Hepatocyte (in vitro differentiated cells): ENCODE results near the gene ZNF334. TPM values are rescaled to one million over a fixed set of nuclear protein-coding genes. Genes with fewer than 3 reads are reported as not detected.

Experiments used
- DNase-seq: peaks from one replicate; pipeline ENCODE4 v3.0.0-alpha.2; 2016; ENCODE audit warnings: low spot score
- H2AFZ ChIP-seq: fragments of 200-600 bp; sonication (generic); 2 replicates; pipeline ENCODE4 v1.6.0; 2016; ENCODE audit warnings: antibody characterized with exemption, mild to moderate bottlenecking
- H3K27ac ChIP-seq: fragments of 200-600 bp; sonication (generic); 2 replicates; pipeline ENCODE4 v1.5.1; 2016; ENCODE audit warnings: mild to moderate bottlenecking
- H3K27me3 ChIP-seq: fragments of 200-600 bp; sonication (generic); 2 replicates; pipeline ENCODE4 v1.6.1; 2016
- H3K36me3 ChIP-seq: fragments of 200-600 bp; sonication (generic); replicated peaks from 2 replicates; pipeline ENCODE4 v1.5.1; 2016; ENCODE audit warnings: low read depth; ENCODE audit not compliant: insufficient read depth
- H3K4me1 ChIP-seq: fragments of 200-600 bp; sonication (generic); 2 replicates; pipeline ENCODE4 v1.5.1; 2016; ENCODE audit warnings: mild to moderate bottlenecking, moderate library complexity; ENCODE audit not compliant: insufficient read depth
- H3K4me2 ChIP-seq: fragments of 200-600 bp; sonication (generic); 2 replicates; pipeline ENCODE4 v1.6.0; 2016
- H3K4me3 ChIP-seq: fragments of 200-600 bp; sonication (generic); 2 replicates; pipeline ENCODE4 v1.5.1; 2016; ENCODE audit warnings: mild to moderate bottlenecking
- H3K79me2 ChIP-seq: fragments of 200-600 bp; sonication (generic); 2 replicates; pipeline ENCODE4 v1.6.0; 2017; ENCODE audit warnings: mild to moderate bottlenecking
- H3K9me2 ChIP-seq: fragments of 200-600 bp; sonication (generic); replicated peaks from 2 replicates; pipeline ENCODE4 v1.6.0; 2017; ENCODE audit warnings: mild to moderate bottlenecking; ENCODE audit not compliant: insufficient read depth
- H3K9me3 ChIP-seq: fragments of 200-600 bp; sonication (generic); 2 replicates; pipeline ENCODE4 v1.5.1; 2016; ENCODE audit warnings: low read depth, mild to moderate bottlenecking
- H4K20me1 ChIP-seq: fragments of 200-600 bp; sonication (generic); 2 replicates; pipeline ENCODE4 v1.6.0; 2016; ENCODE audit warnings: mild to moderate bottlenecking; ENCODE audit not compliant: insufficient read depth, poor library complexity, severe bottlenecking
- EZH2 ChIP-seq: fragments of 200-600 bp; sonication (generic); IDR thresholded peaks from 2 replicates; pipeline ENCODE4 v1.6.1; 2016; ENCODE audit warnings: antibody characterized with exemption, mild to moderate bottlenecking, borderline replicate concordance
- EZH2phosphoT487 ChIP-seq: fragments of 200-600 bp; sonication (generic); IDR thresholded peaks from one replicate; pipeline ENCODE4 v1.6.1; 2018; ENCODE audit warnings: antibody characterized with exemption, mild to moderate bottlenecking, low read depth, moderate library complexity; ENCODE audit not compliant: unreplicated experiment, severe bottlenecking
- WGBS: methylation state at CpG from one replicate; pipeline ENCODE4 v1.1.6; 2016; ENCODE audit warnings: low lambda C conversion rate; ENCODE audit errors: missing lambda C conversion rate; 5-methylcytosine and 5-hydroxymethylcytosine counted together
- polyA plus RNA-seq: library from polyadenylated mRNA; unstranded; fragments of >200 nt; fragmentation: Nextera tagmentation; extraction: Ambion mirVana; gene quantifications from 2 replicates; pipeline ENCODE4 v1.2.1, GENCODE V29; 2016
- total RNA-seq: library from RNA; depleted of rRNA; stranded (reverse); fragments of >200 nt; gene quantifications from 2 replicates; pipeline ENCODE4 v1.2.3, GENCODE V29; 2014
- TF ChIP-seq, protein P1 (sequence below): fragments of 200-600 bp; sonication (generic); IDR thresholded peaks from 2 replicates; pipeline ENCODE4 v1.5.1; 2016; ENCODE audit warnings: antibody characterized with exemption, mild to moderate bottlenecking; ENCODE audit not compliant: poor library complexity

Gene ZNF334
- total and polyA plus RNA-seq, 2 experiments from 2014 or later, result 6.3 to 12.6 TPM

DNA sequence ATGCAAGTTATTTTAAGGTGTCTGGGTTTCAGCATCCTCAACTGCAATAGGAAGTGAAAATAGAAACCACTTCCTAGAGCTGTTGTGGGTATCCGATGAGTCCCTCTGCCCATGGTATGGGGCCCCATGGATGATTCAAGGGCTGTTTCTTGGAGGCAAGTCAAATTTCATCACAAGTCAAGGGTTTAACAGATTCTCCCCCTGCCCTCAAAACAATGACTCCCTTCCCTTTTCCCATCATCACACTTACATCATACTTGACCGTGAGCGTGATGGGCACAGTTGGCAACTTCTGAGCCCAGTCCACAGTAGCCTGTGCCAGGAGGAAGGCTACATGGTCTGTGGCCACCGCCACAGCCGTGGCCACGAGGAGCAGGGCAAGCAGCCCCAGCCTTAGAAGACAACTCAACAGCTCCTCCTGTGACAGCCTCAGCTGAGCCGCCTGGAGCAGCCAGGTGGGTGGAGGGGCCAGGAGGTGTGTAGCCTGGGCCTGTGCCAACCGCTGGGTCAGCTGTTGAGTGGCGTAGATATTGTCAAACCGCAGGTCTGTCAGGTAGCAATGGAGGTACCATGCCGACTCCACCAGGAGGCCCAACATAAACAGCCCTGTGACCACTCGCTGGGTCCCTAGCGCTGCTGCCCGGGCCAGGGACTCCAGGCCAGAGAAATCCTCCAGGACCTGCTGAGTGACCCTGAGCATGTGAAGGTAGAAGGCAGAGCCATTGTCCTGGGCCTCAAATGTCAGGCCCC, 31.9 kb upstream of the ZNF334 start:
- no peaks in the 10 kb centered on the region for H3K79me2 ChIP-seq
- no peak for TF ChIP-seq EZH2
- TF ChIP-seq, protein P1, sequence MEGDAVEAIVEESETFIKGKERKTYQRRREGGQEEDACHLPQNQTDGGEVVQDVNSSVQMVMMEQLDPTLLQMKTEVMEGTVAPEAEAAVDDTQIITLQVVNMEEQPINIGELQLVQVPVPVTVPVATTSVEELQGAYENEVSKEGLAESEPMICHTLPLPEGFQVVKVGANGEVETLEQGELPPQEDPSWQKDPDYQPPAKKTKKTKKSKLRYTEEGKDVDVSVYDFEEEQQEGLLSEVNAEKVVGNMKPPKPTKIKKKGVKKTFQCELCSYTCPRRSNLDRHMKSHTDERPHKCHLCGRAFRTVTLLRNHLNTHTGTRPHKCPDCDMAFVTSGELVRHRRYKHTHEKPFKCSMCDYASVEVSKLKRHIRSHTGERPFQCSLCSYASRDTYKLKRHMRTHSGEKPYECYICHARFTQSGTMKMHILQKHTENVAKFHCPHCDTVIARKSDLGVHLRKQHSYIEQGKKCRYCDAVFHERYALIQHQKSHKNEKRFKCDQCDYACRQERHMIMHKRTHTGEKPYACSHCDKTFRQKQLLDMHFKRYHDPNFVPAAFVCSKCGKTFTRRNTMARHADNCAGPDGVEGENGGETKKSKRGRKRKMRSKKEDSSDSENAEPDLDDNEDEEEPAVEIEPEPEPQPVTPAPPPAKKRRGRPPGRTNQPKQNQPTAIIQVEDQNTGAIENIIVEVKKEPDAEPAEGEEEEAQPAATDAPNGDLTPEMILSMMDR, result no peak
- no peak for TF ChIP-seq EZH2phosphoT487
- no peak overlapping the region for H2AFZ ChIP-seq
- H3K27ac ChIP-seq, result no peak overlapping the region
- H3K4me2 ChIP-seq, result no peak overlapping the region
- no peak overlapping the region for H3K4me3 ChIP-seq
- no peaks in the 10 kb centered on the region for H3K9me3 ChIP-seq
- no peak for DNase-seq
- no peaks in the 10 kb centered on the region for H4K20me1 ChIP-seq
- H3K9me2 ChIP-seq, result no peaks in the 10 kb centered on the region
- H3K36me3 ChIP-seq, result no peaks in the 10 kb centered on the region
- WGBS, result 92% methylated on average over 14 of the region's 14 CpGs
- peaks cover 4% of the 10 kb centered on the region for H3K27me3 ChIP-seq
- H3K4me1 ChIP-seq, result no peaks in the 10 kb centered on the region

DNA sequence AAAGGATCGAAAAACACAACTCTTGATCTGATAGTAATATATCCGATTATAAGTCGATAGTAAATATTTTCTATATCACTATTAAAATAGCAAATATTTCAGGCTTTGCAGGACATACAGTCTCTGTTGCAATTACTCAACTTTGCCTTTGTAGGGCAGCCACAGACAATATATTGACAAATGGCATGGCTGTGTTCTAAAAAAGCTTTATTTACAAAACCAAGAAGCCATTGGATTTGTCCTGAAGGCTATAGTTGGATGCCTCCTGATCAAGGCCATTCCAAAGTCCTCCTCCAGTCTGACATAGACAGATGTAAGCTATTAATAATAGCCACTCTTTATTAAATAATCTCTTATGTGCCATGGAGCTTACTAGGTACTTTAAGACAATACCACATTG, 31.2 kb upstream of the ZNF334 start:
- DNase-seq, result no peak
- Histone ChIP-seq H3K9me2 (no peaks in the 10 kb centered on the region), H2AFZ (no peak overlapping the region), H3K27me3 (peaks cover 8% of the 10 kb centered on the region), H3K36me3 (no peaks in the 10 kb centered on the region), H3K4me3 (no peak overlapping the region), H3K4me1 (no peaks in the 10 kb centered on the region), H3K79me2 (no peaks in the 10 kb centered on the region), H4K20me1 (no peaks in the 10 kb centered on the region), H3K4me2 (no peak overlapping the region), H3K27ac (no peak overlapping the region), H3K9me3 (no peaks in the 10 kb centered on the region)
- 91% methylated on average over 3 of the region's 3 CpGs for WGBS
- TF ChIP-seq EZH2phosphoT487, result no peak
- TF ChIP-seq, protein P1, result peak; percentile 31

DNA sequence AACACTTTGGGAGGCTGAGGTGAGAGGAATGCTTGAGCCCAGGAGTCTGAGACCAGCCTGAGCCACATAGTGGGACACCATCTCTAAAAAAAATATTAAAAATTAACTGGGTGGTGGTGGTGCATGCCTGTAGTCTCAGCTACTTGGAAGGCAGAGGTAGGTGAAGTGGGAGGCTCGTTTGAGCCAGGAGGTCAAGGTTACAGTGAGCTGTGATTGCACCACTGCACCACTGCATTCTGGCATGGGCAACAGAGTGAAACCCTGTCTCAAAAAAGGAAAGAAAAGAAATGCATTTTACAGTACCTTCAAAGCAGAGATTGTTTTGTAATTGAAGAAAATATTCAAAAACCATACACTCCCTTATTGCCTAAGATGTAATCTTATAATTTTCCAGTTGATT, 30.6 kb upstream of the ZNF334 start:
- Histone ChIP-seq H3K27ac (no peak overlapping the region), H2AFZ (no peak overlapping the region), H3K79me2 (no peaks in the 10 kb centered on the region), H4K20me1 (no peaks in the 10 kb centered on the region), H3K27me3 (peaks cover 8% of the 10 kb centered on the region), H3K36me3 (no peaks in the 10 kb centered on the region), H3K4me1 (no peaks in the 10 kb centered on the region), H3K4me3 (no peak overlapping the region), H3K4me2 (no peak overlapping the region), H3K9me2 (no peaks in the 10 kb centered on the region), H3K9me3 (no peaks in the 10 kb centered on the region)
- 48% methylated on average over 1 of the region's 1 CpG for WGBS
- DNase-seq, result no peak
- TF ChIP-seq EZH2 (no peak), EZH2phosphoT487 (no peak)
- TF ChIP-seq, protein P1, result no peak

DNA sequence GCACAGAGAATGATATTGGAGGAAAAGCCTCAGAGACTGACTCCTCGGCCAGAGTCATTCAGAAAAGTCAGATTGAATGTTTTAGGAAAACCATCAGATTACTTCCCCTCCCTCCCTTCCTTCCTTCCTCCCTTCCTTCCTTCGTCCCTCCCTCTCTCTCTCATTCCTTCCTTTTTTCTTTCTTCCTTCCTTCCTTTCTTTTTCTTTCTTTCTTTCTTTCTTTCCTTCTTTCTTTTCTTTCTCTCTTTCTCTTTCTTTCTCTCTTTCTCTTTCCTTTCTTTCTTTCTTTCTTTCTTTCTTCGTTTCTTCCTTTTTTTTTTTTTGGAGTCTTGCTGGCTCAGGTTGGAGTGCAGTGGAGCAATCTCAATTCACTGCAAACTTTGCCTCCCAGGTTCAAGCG, 29.7 kb upstream of the ZNF334 start:
- Histone ChIP-seq H3K36me3 (no peaks in the 10 kb centered on the region), H3K27me3 (peaks cover 8% of the 10 kb centered on the region), H3K79me2 (no peaks in the 10 kb centered on the region), H3K9me3 (no peaks in the 10 kb centered on the region), H2AFZ (no peak overlapping the region), H3K4me3 (no peak overlapping the region), H3K9me2 (no peaks in the 10 kb centered on the region), H3K4me1 (no peaks in the 10 kb centered on the region), H3K27ac (no peak overlapping the region), H4K20me1 (no peaks in the 10 kb centered on the region), H3K4me2 (no peak overlapping the region)
- DNase-seq, result no peak
- WGBS, result 71% methylated on average over 4 of the region's 4 CpGs
- TF ChIP-seq EZH2 (no peak), EZH2phosphoT487 (no peak)
- TF ChIP-seq, protein P1, result no peak
